Activated CD8-positive, alpha-beta memory T cell treated with anti-CD3 and anti-CD28 coated beads for 48 hours (primary cell): ENCODE data around the gene IL23A.
"Not testable (repeated sequence)": the region's sequence is repeated elsewhere in the genome, so short reads cannot be mapped to it uniquely, and the experiment has no call there.

Experiments used
- DNase-seq, 3 experiments: peaks; one replicate each; pipeline ENCODE4 v3.0.0-alpha.2; 2020; ENCODE audit warnings: low read depth in 2 of 3, low spot score in 2 of 3

The IL23A gene, protein sequence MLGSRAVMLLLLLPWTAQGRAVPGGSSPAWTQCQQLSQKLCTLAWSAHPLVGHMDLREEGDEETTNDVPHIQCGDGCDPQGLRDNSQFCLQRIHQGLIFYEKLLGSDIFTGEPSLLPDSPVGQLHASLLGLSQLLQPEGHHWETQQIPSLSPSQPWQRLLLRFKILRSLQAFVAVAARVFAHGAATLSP

GRCh38 chr12:56338308-56339157, at the start of gene IL23A:
Gene IL23A (plus strand): TSS chr12:56338884. CDS start chr12:56339045, 161 bp downstream.
- peak; percentile 36 to 71 (median 69) for DNase-seq

- DNase-seq = no peak
Observed at GRCh38 chr12:56293795-56294194, 44.9 kb upstream of the IL23A start.

DNA sequence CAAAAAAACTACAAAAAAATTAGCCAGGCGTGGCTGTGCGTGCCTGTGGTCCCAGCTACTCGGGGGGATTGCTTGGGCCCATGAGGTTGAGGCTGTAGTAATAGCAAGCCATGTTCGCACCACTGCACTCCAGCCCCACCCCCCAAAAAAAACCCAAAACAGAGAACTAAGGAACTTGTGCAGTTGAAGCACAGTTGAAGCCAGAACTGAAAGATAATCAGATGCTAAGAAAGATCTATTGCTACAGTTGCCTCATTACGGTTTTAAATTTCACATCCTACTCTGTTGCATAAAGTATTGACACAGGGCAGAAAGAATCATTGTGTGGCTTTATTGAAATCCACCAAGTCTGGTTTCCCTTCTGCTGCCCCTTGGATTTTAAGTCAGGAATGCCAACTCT, 42.4 kb upstream of the IL23A start:
- DNase-seq = no peak

GRCh38 chr12:56297400-56297799, 41.3 kb upstream of the IL23A start:
- no peak for DNase-seq

GRCh38 chr12:56298828-56299227, 39.9 kb upstream of the IL23A start:
- no peak for DNase-seq

GRCh38 chr12:56299308-56299852, 39.3 kb upstream of the IL23A start:
- peak in 1 of 3 experiments; percentile 22 for DNase-seq

- peak; percentile 91 to 97 (median 95) for DNase-seq
Observed at GRCh38 chr12:56299853-56300643, 38.6 kb upstream of the IL23A start, which contains the start of gene CS. Gene CS (minus strand): TSS chr12:56300330. CDS start chr12:56300201, 129 bp downstream.

DNA sequence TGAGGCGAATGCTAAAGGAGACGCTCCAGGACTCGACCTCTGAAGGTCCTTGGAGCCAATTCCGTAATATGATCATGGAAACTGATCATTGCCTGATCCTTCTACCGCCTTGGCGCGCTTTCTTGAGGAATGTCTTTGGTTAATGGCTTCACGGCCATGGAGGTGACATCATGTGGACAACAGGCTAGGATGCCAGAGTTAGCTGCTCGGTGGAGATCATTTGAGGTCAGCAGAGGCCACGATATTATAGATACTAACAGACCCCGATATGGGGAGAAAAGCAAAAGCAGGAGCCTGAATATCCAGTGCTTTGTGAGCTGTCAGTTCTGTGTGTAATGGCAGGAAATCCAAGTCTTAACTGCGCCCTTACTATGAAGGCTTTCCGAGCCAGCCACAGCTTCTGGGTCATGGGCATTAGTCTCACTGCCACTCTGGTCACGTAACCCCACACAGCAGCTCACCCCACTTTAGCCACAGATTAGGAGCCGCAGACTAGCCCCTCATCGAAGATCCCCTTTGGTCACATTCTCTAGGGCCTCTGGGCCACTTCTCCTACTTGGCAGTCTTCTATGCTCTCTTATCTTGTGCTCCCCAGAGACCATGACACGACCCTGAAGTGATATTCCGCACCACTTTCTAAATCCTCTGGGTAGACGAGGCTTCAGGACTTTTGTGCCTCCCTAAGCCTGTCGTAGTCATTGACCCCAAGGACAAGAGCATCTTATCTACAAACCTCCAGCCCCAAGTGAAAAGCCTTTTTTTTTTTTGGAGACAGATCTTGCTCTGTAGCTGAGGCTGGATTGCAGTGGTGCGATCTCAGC, 37.8 kb upstream of the IL23A start:
- DNase-seq = no peak

- DNase-seq = no peak
Observed at GRCh38 chr12:56304276-56304675, 34.4 kb upstream of the IL23A start.

DNA sequence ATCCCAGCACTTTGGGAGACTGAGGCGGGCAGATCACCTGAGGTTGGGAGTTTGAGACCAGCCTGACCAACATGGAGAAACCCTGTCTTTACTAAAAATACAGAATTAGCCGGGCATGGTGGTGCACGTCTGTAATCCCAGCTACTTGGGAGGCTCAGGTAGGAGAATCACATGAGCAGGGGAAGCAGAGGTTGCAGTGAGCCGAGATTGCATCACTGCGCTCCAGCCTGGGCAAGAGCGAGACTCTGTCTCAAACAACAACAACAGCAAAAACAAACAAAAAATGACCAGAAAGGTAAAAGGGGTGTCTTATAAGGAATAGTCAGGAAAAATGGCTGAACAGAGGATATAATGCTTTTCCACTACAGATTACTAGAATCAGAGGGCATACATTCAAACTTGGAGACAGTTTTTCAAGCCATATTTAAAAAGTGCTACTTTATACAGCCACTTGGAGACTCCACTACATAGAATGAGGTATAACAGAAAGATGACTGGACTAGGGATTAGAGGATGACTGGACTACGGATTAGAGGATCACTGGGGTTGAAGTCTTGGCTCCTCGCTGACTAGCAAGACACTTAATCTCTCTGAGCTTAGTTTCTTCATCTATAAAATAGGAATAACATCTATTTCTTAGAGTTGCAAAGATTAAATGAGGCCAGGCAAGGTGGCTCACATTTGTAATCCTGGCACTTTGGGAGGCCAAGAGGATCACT, 33.7 kb upstream of the IL23A start:
- DNase-seq = no peak

- no peak for DNase-seq
Observed at GRCh38 chr12:56307221-56307965, 31.3 kb upstream of the IL23A start.

DNA sequence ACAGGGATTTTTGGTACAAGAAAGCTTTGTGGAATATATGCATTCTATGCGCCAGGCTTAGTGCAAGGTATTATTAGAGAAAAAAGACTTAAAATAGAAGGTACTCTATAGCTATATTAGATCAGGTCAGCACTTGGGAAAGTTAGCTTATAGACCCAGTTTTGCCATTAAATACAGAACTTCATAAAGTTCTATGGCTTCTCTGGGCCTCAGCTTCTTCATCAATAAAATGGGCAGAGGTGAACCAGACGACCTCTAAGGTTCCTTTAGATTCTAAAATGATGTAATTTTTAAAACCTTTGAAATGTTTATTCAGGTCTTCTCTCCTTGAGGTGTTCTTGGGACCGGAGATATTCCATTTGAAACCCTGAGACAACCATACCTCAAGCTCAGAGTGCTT, 30.0 kb upstream of the IL23A start:
- no peak for DNase-seq

- DNase-seq = no peak
Observed at GRCh38 chr12:56311003-56311402, 27.7 kb upstream of the IL23A start.

DNA sequence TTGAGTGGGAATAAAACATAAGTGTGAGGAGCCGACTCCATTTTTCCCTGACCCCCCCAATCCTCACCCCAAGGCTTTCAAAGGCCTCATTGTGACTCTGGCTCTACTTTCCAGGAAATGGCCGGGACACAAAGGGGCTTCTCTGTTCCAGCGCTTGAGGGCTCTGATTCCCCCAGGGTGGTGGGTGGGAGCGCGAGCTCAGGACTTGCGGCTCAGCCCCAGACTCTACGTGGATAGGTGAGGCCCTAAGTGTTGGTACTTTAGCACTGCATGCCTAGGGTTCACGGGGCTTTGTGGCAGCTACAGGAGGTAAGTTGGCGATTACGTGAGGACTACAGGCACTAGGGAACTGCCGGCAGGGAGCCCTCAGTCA, 23.4 kb upstream of the IL23A start:
- DNase-seq = no peak

DNA sequence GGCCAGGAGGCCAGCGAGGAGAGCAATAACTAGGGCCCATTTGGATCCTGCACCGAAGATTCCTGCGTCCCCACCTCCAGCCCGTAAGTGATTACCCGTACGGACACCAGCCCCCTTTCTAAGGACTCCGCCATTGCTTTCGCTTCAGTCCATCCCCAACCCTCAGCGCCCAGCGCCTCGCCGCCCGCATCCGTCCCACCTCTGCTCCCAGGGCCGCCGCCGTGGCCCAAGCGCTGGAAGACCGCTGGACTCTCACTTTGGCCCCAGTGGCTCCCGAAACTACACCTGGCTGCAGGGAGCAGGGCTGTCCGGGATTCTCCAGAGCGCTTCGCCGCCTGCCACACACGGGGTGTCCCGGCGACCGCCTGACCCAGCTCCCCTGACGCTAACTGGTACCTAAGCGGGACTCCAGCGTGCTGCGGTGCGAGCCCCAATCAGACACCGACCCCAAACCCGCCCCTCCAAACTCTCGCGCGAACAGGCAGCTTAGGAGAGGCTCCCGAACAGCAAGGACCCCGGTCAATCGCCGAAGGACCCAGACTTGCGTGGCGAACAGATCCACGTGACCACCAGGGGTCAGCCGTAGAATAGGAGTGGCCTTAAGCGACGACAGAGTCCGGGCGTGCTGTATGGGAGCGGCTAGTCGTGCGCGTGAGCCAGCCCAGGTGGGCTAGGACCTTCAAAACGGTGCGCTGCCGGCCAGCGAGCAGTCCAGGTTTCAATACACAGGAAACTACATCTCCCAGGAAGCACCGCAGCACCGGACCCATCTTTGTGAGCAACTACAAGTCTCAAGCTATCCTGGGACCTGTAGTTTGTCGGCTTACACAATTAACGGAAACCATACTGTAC, 22.8 kb upstream of the IL23A start, which contains the start of gene CNPY2:
Gene CNPY2, minus strand, starts transcription at position 367 of the 852 bp plus-strand sequence. CDS start 771 bp downstream, outside the sequence.
- peak; percentile 91 to 94 (median 92) for DNase-seq

DNA sequence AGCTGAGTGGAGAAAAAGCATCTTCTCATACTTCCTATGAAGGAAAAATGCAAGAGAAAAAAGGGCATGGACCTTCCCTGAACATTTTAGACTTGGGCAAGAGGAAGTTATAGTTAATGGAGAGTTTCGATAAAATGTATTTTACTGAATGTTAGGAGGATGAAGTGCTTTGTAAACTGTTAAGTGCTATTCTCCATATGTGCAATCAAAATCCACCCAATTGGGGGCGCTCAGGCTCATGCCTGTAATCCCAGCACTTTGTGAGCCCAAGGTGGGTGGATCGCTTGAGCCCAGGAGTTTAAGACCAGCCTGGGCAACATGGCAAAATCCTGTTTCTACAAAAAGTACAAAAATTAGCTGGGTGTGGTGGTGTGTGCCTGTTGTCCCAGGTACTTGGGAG, 21.0 kb upstream of the IL23A start:
- DNase-seq = no peak

DNA sequence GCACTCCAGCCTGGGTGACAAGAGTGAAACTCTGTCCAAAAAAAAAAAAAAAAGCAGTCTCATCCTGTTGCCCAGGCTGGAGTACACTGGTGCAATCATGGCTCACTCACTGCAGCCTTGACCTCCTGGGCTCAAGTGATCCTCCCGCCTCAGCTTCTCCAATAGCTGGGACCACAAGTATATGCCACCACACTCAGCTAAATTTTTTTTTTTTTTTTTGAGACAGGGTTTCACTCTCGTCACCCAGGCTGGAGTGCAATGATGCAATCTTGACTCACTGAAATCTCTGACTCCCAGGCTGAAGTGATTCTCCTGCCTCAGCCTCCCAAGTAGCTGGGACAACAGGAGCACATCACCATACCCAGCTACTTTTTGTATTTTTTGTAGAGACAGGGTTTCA, 17.7 kb upstream of the IL23A start:
- DNase-seq = no peak

DNA sequence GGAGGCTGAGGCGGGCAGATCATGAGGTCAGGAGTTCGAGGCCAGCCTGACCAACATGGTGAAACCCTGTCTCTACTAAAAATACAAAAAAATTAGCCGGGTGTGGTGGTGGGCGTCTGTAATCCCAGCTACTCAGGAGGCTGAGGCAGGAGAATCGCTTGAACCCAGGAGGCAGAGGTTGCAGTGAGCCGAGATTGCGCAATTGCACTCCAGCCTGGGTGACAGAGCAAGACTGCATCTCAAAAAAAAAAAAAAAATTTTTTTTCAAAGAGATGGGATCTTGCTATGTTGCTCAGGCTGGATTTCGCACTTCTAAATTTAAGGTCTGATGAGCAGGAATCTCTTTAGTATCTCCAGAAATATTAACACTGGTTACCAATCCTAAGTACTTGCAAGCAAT, 17.1 kb upstream of the IL23A start:
- not testable (repeated sequence) for DNase-seq
